PC-3 (cell line): ENCODE data around the gene ASPM. TPM values are rescaled to one million over a fixed set of nuclear protein-coding genes. Genes with fewer than 3 reads are reported as not detected.

ENCODE experiments used
- ATAC-seq: fragments of 200-7000 bp; cut with Tn5 transposase; 2 replicates; pipeline ENCODE4 v1.9.1; 2020; ENCODE audit warnings: mild to moderate bottlenecking, moderate library complexity
- BruUV-seq: library from RNA; stranded (reverse); fragments of 400-500 nt; replicated peaks from 2 replicates; lab custom pipeline; 2021; lab: Mats Ljungman, UMichigan
- CTCF ChIA-PET: fragments of 300-600 bp; sonication (Branson Sonifier 250); formaldehyde crosslinking; loops from one replicate; lab custom pipeline; 2022; ENCODE audit warnings: antibody characterized with exemption; lab: Charles Lee
- POLR2A ChIA-PET: fragments of 300-600 bp; sonication (Branson Sonifier 250); formaldehyde crosslinking; loops from one replicate; lab custom pipeline; 2022; ENCODE audit warnings: antibody characterized with exemption; ENCODE audit not compliant: unreplicated experiment; lab: Charles Lee
- DNase-seq: peaks from one replicate; pipeline ENCODE4 v3.0.0-alpha.2; 2015
- H2AFZ ChIP-seq: fragments of 300-600 bp; sonication (generic); 2 replicates; pipeline ENCODE4 v1.6.0; 2016; ENCODE audit warnings: antibody characterized with exemption, low read length
- H3F3A ChIP-seq: fragments of 300-600 bp; sonication (generic); one replicate; pipeline ENCODE4 v1.6.0; 2017; ENCODE audit warnings: antibody characterized with exemption, low read length, control low read depth, mild to moderate bottlenecking; ENCODE audit not compliant: unreplicated experiment
- H3K27ac ChIP-seq: fragments of 300-600 bp; sonication (generic); 2 replicates; pipeline ENCODE4 v1.5.1; 2016; ENCODE audit warnings: mild to moderate bottlenecking, low read length
- H3K27me3 ChIP-seq: fragments of 300-600 bp; sonication (generic); 2 replicates; pipeline ENCODE4 v1.6.1; 2016; ENCODE audit warnings: low read length, mixed read lengths
- H3K36me3 ChIP-seq: fragments of 300-600 bp; sonication (generic); 2 replicates; pipeline ENCODE4 v1.6.1; 2016; ENCODE audit warnings: low read depth, mixed run types, low read length, mixed read lengths
- H3K4me1 ChIP-seq: fragments of 300-600 bp; sonication (generic); 2 replicates; pipeline ENCODE4 v1.5.1; 2016; ENCODE audit warnings: low read length; ENCODE audit not compliant: insufficient read depth
- H3K4me2 ChIP-seq: fragments of 300-600 bp; sonication (generic); 2 replicates; pipeline ENCODE4 v1.6.0; 2016; ENCODE audit warnings: low read length
- H3K4me3 ChIP-seq: fragments of 300-600 bp; sonication (generic); 2 replicates; pipeline ENCODE4 v1.5.1; 2016; ENCODE audit warnings: mild to moderate bottlenecking, low read length, mixed read lengths
- H3K79me2 ChIP-seq: fragments of 300-600 bp; sonication (generic); 2 replicates; pipeline ENCODE4 v1.6.1; 2017; ENCODE audit warnings: low read length, mixed read lengths
- H3K9ac ChIP-seq: fragments of 300-600 bp; sonication (generic); 2 replicates; pipeline ENCODE4 v1.6.0; 2016; ENCODE audit warnings: mild to moderate bottlenecking, low read length
- H3K9me2 ChIP-seq: fragments of 300-600 bp; sonication (generic); replicated peaks from 2 replicates; pipeline ENCODE4 v1.6.1; 2016; ENCODE audit warnings: mixed run types, low read length, mixed read lengths
- H3K9me3 ChIP-seq: fragments of 300-600 bp; sonication (generic); 2 replicates; pipeline ENCODE4 v1.6.1; 2016; ENCODE audit warnings: low read length, mixed read lengths
- H4K20me1 ChIP-seq: fragments of 300-600 bp; sonication (generic); 2 replicates; pipeline ENCODE4 v1.6.1; 2016; ENCODE audit warnings: low read length, mixed read lengths
- CTCF ChIP-seq: fragments of 300-600 bp; sonication (generic); conservative IDR thresholded peaks from 2 replicates; pipeline ENCODE4 v1.5.1; 2017; ENCODE audit warnings: antibody characterized with exemption, low read depth, mild to moderate bottlenecking, low read length
- EZH2 ChIP-seq: fragments of 300-600 bp; sonication (generic); IDR thresholded peaks from one replicate; pipeline ENCODE4 v1.6.1; 2017; ENCODE audit warnings: antibody characterized with exemption, mild to moderate bottlenecking, low read length; ENCODE audit not compliant: unreplicated experiment
- EZH2phosphoT487 ChIP-seq: fragments of 300-600 bp; sonication (generic); IDR thresholded peaks from 2 replicates; pipeline ENCODE4 v1.6.1; 2018; ENCODE audit warnings: mild to moderate bottlenecking, antibody characterized with exemption, low read length, borderline replicate concordance
- intact Hi-C: fragments of 100-400 bp; cut with micrococcal nuclease; formaldehyde crosslinking; loops from 2 replicates; pipeline ENCODE4 v1.9.0; 2023
- total RNA-seq: library from RNA; depleted of rRNA; stranded (reverse); fragments of >200 nt; gene quantifications from 2 replicates; pipeline ENCODE4 v1.2.3, GENCODE V29; 2014

The ASPM gene
- total RNA-seq, 1 experiment from 2014 or later, result 35.0 TPM

DNA sequence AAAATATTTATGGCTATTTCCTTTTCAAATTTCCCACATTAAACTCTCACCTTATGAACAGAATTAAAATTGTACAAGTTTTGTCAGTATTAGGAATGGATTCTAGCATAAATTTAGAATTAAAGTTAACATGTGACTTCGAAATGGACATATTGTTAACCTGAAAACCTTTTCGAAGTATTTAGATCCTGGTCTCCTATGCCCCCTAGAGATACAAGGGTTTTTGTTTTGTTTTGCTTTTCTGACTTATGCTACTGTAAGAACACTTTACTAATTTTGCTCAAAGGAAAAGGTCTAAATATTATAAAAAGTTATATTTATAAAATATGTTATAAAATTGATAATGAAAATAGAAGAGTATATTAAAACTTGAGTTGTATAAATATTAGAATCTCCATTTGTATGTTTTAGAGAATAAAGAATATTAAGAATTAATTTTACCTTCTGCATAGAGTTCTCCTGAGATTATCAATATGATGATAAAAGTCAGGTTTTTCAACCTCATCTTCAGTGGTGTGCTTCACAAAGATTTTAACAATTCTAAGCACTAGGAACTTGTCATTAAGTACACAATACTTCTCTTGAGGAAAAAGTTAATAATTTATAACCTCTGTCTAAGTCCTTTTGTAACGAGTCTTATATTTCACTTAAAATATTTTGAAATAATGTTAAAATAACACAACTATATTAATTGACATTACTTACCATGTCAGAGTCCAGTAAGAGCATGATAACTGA is 79.6 kb downstream of the ASPM start, which contains the start of gene F13B:
Gene F13B (minus strand): TSS at position 542 of the 738 bp plus-strand sequence. CDS start 37 bp downstream, at position 505.
- no peaks in the 10 kb centered on the region for H3K9me2 ChIP-seq
- intact Hi-C loops, result loop anchor here (1.0 kb wide), 1 partner anchor 239 kb away; no protein-coding TSS in a partner anchor
- BruUV-seq, result no TSS peak
- TF ChIP-seq EZH2phosphoT487, result no peak
- peak; percentile 34; the same call in 1 of the 2 replicates for TF ChIP-seq CTCF
- no peak within 1 kb of the TSS for H3K4me3 ChIP-seq
- ChIA-PET POLR2A (no interaction called here), CTCF (no interaction called here)
- H3K79me2 ChIP-seq, result no peaks in the 10 kb centered on the region
- H3F3A ChIP-seq, result no peaks in the 10 kb centered on the region
- H3K4me1 ChIP-seq, result no peaks in the 10 kb centered on the region
- H3K27me3 ChIP-seq, result no peaks in the 10 kb centered on the region
- peak; percentile 21 for DNase-seq
- no peaks in the 10 kb centered on the region for H3K36me3 ChIP-seq
- no peaks in the 10 kb centered on the region for H3K9me3 ChIP-seq
- ATAC-seq, result no peak
- no peaks in the 10 kb centered on the region for H4K20me1 ChIP-seq
- no peak within 1 kb of the TSS for H3K27ac ChIP-seq
- no peak within 1 kb of the TSS for H3K4me2 ChIP-seq
- H2AFZ ChIP-seq, result no peak within 1 kb of the TSS
- no peak within 1 kb of the TSS for H3K9ac ChIP-seq

- H3K27ac ChIP-seq, result no peak overlapping the region
- no peak overlapping the region for H3K4me3 ChIP-seq
- DNase-seq (no peak), ATAC-seq (no peak)
- H3K4me1 ChIP-seq, result no peaks in the 10 kb centered on the region
- no peak overlapping the region for H3K9ac ChIP-seq
- TF ChIP-seq EZH2 (no peak), CTCF (no peak), EZH2phosphoT487 (no peak)
- intact Hi-C loops, result loop anchor here (1.0 kb wide), 1 partner anchor 238 kb away; no protein-coding TSS in a partner anchor
- H3F3A ChIP-seq, result no peaks in the 10 kb centered on the region
- H3K36me3 ChIP-seq, result no peaks in the 10 kb centered on the region
- ChIA-PET POLR2A (no interaction called here), CTCF (no interaction called here)
- no peak overlapping the region for H3K4me2 ChIP-seq
- no peaks in the 10 kb centered on the region for H3K27me3 ChIP-seq
- no peaks in the 10 kb centered on the region for H3K9me3 ChIP-seq
- H2AFZ ChIP-seq, result no peak overlapping the region
- H4K20me1 ChIP-seq, result no peaks in the 10 kb centered on the region
- no peaks in the 10 kb centered on the region for H3K79me2 ChIP-seq
- no TSS peak for BruUV-seq
- no peaks in the 10 kb centered on the region for H3K9me2 ChIP-seq
Measured at GRCh38 chr1:197066277-197066676, 80.2 kb downstream of the ASPM start.

DNA sequence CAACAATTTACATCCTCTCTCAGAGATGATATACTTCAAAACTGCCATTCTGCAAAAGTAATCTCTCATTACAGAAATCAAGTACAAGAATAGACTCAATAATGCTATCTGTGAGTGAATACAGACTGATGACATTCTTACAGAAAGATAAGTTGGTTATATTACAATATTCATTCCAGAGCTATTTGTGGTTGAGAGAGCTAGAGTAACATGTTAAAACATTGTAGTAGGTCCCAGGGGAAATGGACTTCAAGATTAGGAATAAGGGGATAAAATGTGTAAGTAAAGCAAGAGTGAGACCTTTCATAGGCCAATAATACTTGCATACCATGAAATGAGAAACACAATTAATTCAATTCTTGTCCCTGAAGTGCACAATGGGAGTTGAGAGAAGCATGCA is 80.9 kb downstream of the ASPM start:
- BruUV-seq, result no TSS peak
- Histone ChIP-seq H3K9ac (no peak overlapping the region), H3K36me3 (no peaks in the 10 kb centered on the region), H3K4me2 (no peak overlapping the region), H3K4me3 (no peak overlapping the region), H3K9me3 (no peaks in the 10 kb centered on the region), H3K27me3 (no peaks in the 10 kb centered on the region), H3K9me2 (no peaks in the 10 kb centered on the region), H2AFZ (no peak overlapping the region), H4K20me1 (no peaks in the 10 kb centered on the region), H3K27ac (no peak overlapping the region), H3F3A (no peaks in the 10 kb centered on the region), H3K4me1 (no peaks in the 10 kb centered on the region), H3K79me2 (no peaks in the 10 kb centered on the region)
- ChIA-PET CTCF (no interaction called here), POLR2A (no interaction called here)
- TF ChIP-seq EZH2phosphoT487 (no peak), EZH2 (no peak), CTCF (no peak)
- DNase-seq (no peak), ATAC-seq (no peak)
- intact Hi-C loops, result no loop called here
